Mucosa of rectum (tissue), 2 donors: ENCODE measurements around the gene DUOXA2.
"Not testable (repeated sequence)": the region's sequence is repeated elsewhere in the genome, so short reads cannot be mapped to it uniquely, and the experiment has no call there.

Experiments
- H3K27ac ChIP-seq, 2 donors: one replicate each; pipeline ENCODE4 v1.7.0; 2013; ENCODE audit warnings: inconsistent platforms in 2 of 2, low read depth in 2 of 2, low read length in 2 of 2
- H3K27me3 ChIP-seq, 2 donors: one replicate each; pipeline ENCODE4 v1.7.0; 2013; ENCODE audit warnings: low read length in 2 of 2; ENCODE audit not compliant: control insufficient read depth in 2 of 2, insufficient read depth in 2 of 2
- H3K36me3 ChIP-seq, 2 donors: one replicate each; pipeline ENCODE4 v1.7.0; 2013; ENCODE audit warnings: low read length in 2 of 2; ENCODE audit not compliant: control insufficient read depth in 2 of 2, insufficient read depth in 2 of 2
- H3K4me1 ChIP-seq, 2 donors: one replicate each; pipeline ENCODE4 v1.7.0; 2013; ENCODE audit warnings: low read length in 2 of 2, mild to moderate bottlenecking in 1 of 2; ENCODE audit not compliant: control insufficient read depth in 2 of 2, insufficient read depth in 2 of 2
- H3K4me3 ChIP-seq, 2 donors: one replicate each; pipeline ENCODE4 v1.7.0; 2013; ENCODE audit warnings: low read length in 2 of 2
- H3K9ac ChIP-seq, 2 donors: one replicate each; pipeline ENCODE4 v1.7.0; 2013; ENCODE audit warnings: low read length in 2 of 2, low read depth in 1 of 2, mild to moderate bottlenecking in 1 of 2
- H3K9me3 ChIP-seq, 2 donors: one replicate each; pipeline ENCODE4 v1.7.0; 2013; ENCODE audit warnings: low read length in 2 of 2; ENCODE audit not compliant: control insufficient read depth in 2 of 2
- donor health status: healthy.
- donor health status: Normal muscosa, but diverticular disease.

DUOXA2 gene

GRCh38 chr15:45128971-45129639 lies 15.0 kb downstream of the DUOXA2 start:
- Histone ChIP-seq H3K4me3 (peak overlapping the region; percentile 33 to 42), H3K36me3 (no peaks in the 10 kb centered on the region), H3K4me1 (peaks cover 3 to 5% of the 10 kb centered on the region in 2 donors), H3K27me3 (peaks cover 40 to 47% of the 10 kb centered on the region in 2 donors), H3K27ac (no peak overlapping the region), H3K9ac (no peak overlapping the region), H3K9me3 (no peaks in the 10 kb centered on the region)

- no peak within 1 kb of the TSS for H3K27ac ChIP-seq
- no peaks in the 10 kb centered on the region for H3K9me3 ChIP-seq
- H3K27me3 ChIP-seq: peaks cover 43 to 47% of the 10 kb centered on the region in 2 donors
- H3K36me3 ChIP-seq: no peaks in the 10 kb centered on the region
- H3K4me3 ChIP-seq: peak within 1 kb of the TSS; percentile 33 to 42
- peaks cover 3 to 5% of the 10 kb centered on the region in 2 donors for H3K4me1 ChIP-seq
- no peak within 1 kb of the TSS for H3K9ac ChIP-seq
Measured at GRCh38 chr15:45129651-45130129, 15.6 kb downstream of the DUOXA2 start, which contains the start of the genes DUOX1 and DUOXA1. TSS of gene DUOX1 (plus strand) at chr15:45129994. CDS start at chr15:45131967, 1,973 bp downstream. TSS of gene DUOXA1 (minus strand) at chr15:45129879. CDS start at chr15:45123014, 6,865 bp downstream.

- H3K4me1 ChIP-seq: peaks cover 6 to 7% of the 10 kb centered on the region in 2 donors
- no peak overlapping the region for H3K27ac ChIP-seq
- H3K27me3 ChIP-seq: peaks cover 42 to 43% of the 10 kb centered on the region in 2 donors
- H3K36me3 ChIP-seq: no peaks in the 10 kb centered on the region
- H3K9ac ChIP-seq: no peak overlapping the region
- H3K4me3 ChIP-seq: no peak overlapping the region
- H3K9me3 ChIP-seq: no peaks in the 10 kb centered on the region
Measured at GRCh38 chr15:45130291-45131000, 16.3 kb downstream of the DUOXA2 start.

GRCh38 chr15:45131510-45131909 lies 17.4 kb downstream of the DUOXA2 start:
- Histone ChIP-seq H3K9me3 (no peaks in the 10 kb centered on the region), H3K36me3 (no peaks in the 10 kb centered on the region), H3K4me1 (peaks cover 6 to 7% of the 10 kb centered on the region in 2 donors), H3K27ac (no peak overlapping the region), H3K9ac (no peak overlapping the region), H3K4me3 (no peak overlapping the region), H3K27me3 (peaks cover 36 to 41% of the 10 kb centered on the region in 2 donors)

- Histone ChIP-seq H3K9ac (no peak overlapping the region), H3K9me3 (no peaks in the 10 kb centered on the region), H3K4me1 (peaks cover 6 to 7% of the 10 kb centered on the region in 2 donors), H3K4me3 (no peak overlapping the region), H3K36me3 (no peaks in the 10 kb centered on the region), H3K27me3 (peaks cover 32% of the 10 kb centered on the region in 2 donors), H3K27ac (no peak overlapping the region)
Measured at GRCh38 chr15:45132844-45133560, 18.9 kb downstream of the DUOXA2 start.

- Histone ChIP-seq H3K9ac (no peak overlapping the region), H3K36me3 (no peaks in the 10 kb centered on the region), H3K9me3 (no peaks in the 10 kb centered on the region), H3K4me3 (no peak overlapping the region), H3K4me1 (peaks cover 6 to 7% of the 10 kb centered on the region in 2 donors), H3K27me3 (peaks cover 27% of the 10 kb centered on the region in 2 donors), H3K27ac (no peak overlapping the region)
Measured at GRCh38 chr15:45133561-45133920, 19.4 kb downstream of the DUOXA2 start.

- peaks cover 3 to 7% of the 10 kb centered on the region in 2 donors for H3K4me1 ChIP-seq
- H3K4me3 ChIP-seq: no peak overlapping the region
- H3K36me3 ChIP-seq: no peaks in the 10 kb centered on the region
- no peak overlapping the region for H3K9ac ChIP-seq
- peaks cover 22 to 24% of the 10 kb centered on the region in 2 donors for H3K27me3 ChIP-seq
- no peaks in the 10 kb centered on the region for H3K9me3 ChIP-seq
- H3K27ac ChIP-seq: no peak overlapping the region
Measured at GRCh38 chr15:45134046-45134445, 19.9 kb downstream of the DUOXA2 start.

GRCh38 chr15:45134682-45135604 lies 20.8 kb downstream of the DUOXA2 start:
- H3K9ac ChIP-seq: no peak overlapping the region
- no peak overlapping the region for H3K27ac ChIP-seq
- no peaks in the 10 kb centered on the region for H3K9me3 ChIP-seq
- H3K36me3 ChIP-seq: no peaks in the 10 kb centered on the region
- peak overlapping the region; percentile 31 to 38 for H3K4me3 ChIP-seq
- H3K4me1 ChIP-seq: peaks cover 2 to 3% of the 10 kb centered on the region in 2 donors
- peaks cover 17 to 24% of the 10 kb centered on the region in 2 donors for H3K27me3 ChIP-seq

- H3K36me3 ChIP-seq, H3K4me1 ChIP-seq, H3K4me3 ChIP-seq, H3K9me3 ChIP-seq, H3K9ac ChIP-seq, H3K27ac ChIP-seq: not testable (repeated sequence)
- H3K27me3 ChIP-seq: peaks cover 10 to 18% of the 10 kb centered on the region in 2 donors
Measured at GRCh38 chr15:45135705-45136377, 21.7 kb downstream of the DUOXA2 start.
